HepG2 (cell line): ENCODE data around the gene ACADVL. TPM values are rescaled to one million over a fixed set of nuclear protein-coding genes. Genes with fewer than 3 reads are reported as not detected.

ENCODE experiments used
- DNMT3B ChIP-seq: conservative IDR thresholded peaks from 2 replicates; pipeline ENCODE4 v1.6.1; 2016; ENCODE audit warnings: missing biosample characterization, control low read depth
- DR1 ChIP-seq: sonication (generic); formaldehyde crosslinking; IDR thresholded peaks from 2 replicates; pipeline ENCODE4 v1.8.0; 2021; ENCODE audit warnings: mild to moderate bottlenecking, missing genetic modification reagents, inconsistent platforms
- FOXJ3 ChIP-seq: sonication (generic); formaldehyde crosslinking; IDR thresholded peaks from 2 replicates; pipeline ENCODE4 v1.4.0; 2020; ENCODE audit warnings: missing genetic modification reagents, mild to moderate bottlenecking, borderline replicate concordance
- FOXK2 ChIP-seq: fragments of 450-650 bp; IDR thresholded peaks from 2 replicates; pipeline ENCODE4 v1.6.1; 2016
- FOXO1 ChIP-seq: sonication (generic); formaldehyde crosslinking; IDR thresholded peaks from 2 replicates; pipeline ENCODE4 v1.4.0; 2020; ENCODE audit warnings: missing genetic modification reagents
- GPN1 ChIP-seq: sonication (generic); formaldehyde crosslinking; IDR thresholded peaks from 2 replicates; pipeline ENCODE4 v1.5.1; 2020; ENCODE audit warnings: missing genetic modification reagents, borderline replicate concordance
- KDM3A ChIP-seq: IDR thresholded peaks from 2 replicates; pipeline ENCODE4 v1.6.1; 2018; ENCODE audit warnings: low read depth, missing compliant biosample characterization
- KDM5A ChIP-seq: fragments of 200-600 bp; sonication (generic); IDR thresholded peaks from 2 replicates; pipeline ENCODE4 v1.7.0; 2018; ENCODE audit warnings: antibody characterized with exemption, mild to moderate bottlenecking, low read length, borderline replicate concordance
- KLF6 ChIP-seq: IDR thresholded peaks from 2 replicates; pipeline ENCODE4 v1.8.0; 2016; ENCODE audit warnings: missing biosample characterization, missing genetic modification reagents
- MAFF ChIP-seq: IDR thresholded peaks from 2 replicates; pipeline ENCODE4 v1.6.1; 2011; ENCODE audit warnings: low read depth, low read length, improper control_type of control experiment
- MXD4 ChIP-seq: IDR thresholded peaks from 2 replicates; pipeline ENCODE4 v1.6.1; 2016; ENCODE audit warnings: mild to moderate bottlenecking, missing biosample characterization, missing genetic modification reagents
- PCBP2 ChIP-seq: fragments of 200-400 bp; formaldehyde crosslinking; optimal IDR thresholded peaks from 2 replicates; pipeline ENCODE3; 2018; ENCODE audit warnings: low read length, low read depth; ENCODE audit not compliant: poor library complexity, severe bottlenecking
- RARA ChIP-seq: IDR thresholded peaks from 2 replicates; pipeline ENCODE4 v1.6.1; 2016; ENCODE audit warnings: missing genetic modification reagents, missing compliant biosample characterization
- SPEN ChIP-seq: sonication (generic); formaldehyde crosslinking; IDR thresholded peaks from 2 replicates; pipeline ENCODE4 v1.5.1; 2020; ENCODE audit warnings: low read depth, mild to moderate bottlenecking, missing genetic modification reagents
- TAF15 ChIP-seq: fragments of 200-400 bp; formaldehyde crosslinking; IDR thresholded peaks from one replicate; pipeline ENCODE4 v1.6.1; 2018; ENCODE audit warnings: mild to moderate bottlenecking, low read depth, low read length; ENCODE audit not compliant: poor library complexity, severe bottlenecking
- TEAD3 ChIP-seq: optimal IDR thresholded peaks from 2 replicates; pipeline ENCODE3; 2016; ENCODE audit warnings: borderline replicate concordance
- ZC3H13 ChIP-seq: sonication (generic); formaldehyde crosslinking; IDR thresholded peaks from 2 replicates; pipeline ENCODE4 v1.8.1; 2023; ENCODE audit warnings: mild to moderate bottlenecking, missing genetic modification reagents, moderate library complexity
- ZNF605 ChIP-seq: sonication (generic); formaldehyde crosslinking; IDR thresholded peaks from 2 replicates; pipeline ENCODE4 v1.8.0; 2022; ENCODE audit warnings: mild to moderate bottlenecking, missing genetic modification reagents
- ZNF737 ChIP-seq: sonication (generic); formaldehyde crosslinking; IDR thresholded peaks from 2 replicates; pipeline ENCODE4 v1.5.0; 2020; ENCODE audit warnings: missing genetic modification reagents, mild to moderate bottlenecking, borderline replicate concordance
- ZNF747 ChIP-seq: sonication (generic); formaldehyde crosslinking; IDR thresholded peaks from 2 replicates; pipeline ENCODE4 v1.8.1; 2023; ENCODE audit warnings: missing genetic modification reagents, mild to moderate bottlenecking, borderline replicate concordance
- ZNF768 ChIP-seq: sonication (generic); formaldehyde crosslinking; IDR thresholded peaks from 2 replicates; pipeline ENCODE4 v1.4.0; 2020; ENCODE audit warnings: missing genetic modification reagents
- ZNF883 ChIP-seq: sonication (generic); formaldehyde crosslinking; IDR thresholded peaks from 2 replicates; pipeline ENCODE4 v1.5.1; 2020; ENCODE audit warnings: mild to moderate bottlenecking, missing genetic modification reagents; ENCODE audit errors: not compliant biosample characterization
- polyA plus RNA-seq, 8 experiments: library from polyadenylated mRNA; depleted of rRNA in 3 of 8; stranded (reverse) in 7 of 8; unstranded in 1 of 8; fragments of >200 nt; fragmentation: Illumina TruSeq in 4 of 8; extraction: Trizol in 4 of 8; gene quantifications; 2 replicates each; pipeline versions ENCODE4 v1.2.1 to v1.2.3, GENCODE V29; 2011 to 2016; ENCODE audit warnings: low read depth in 4 of 8, missing spikeins in 1 of 8, mixed read lengths in 1 of 8; ENCODE audit not compliant: insufficient read depth in 1 of 8
- total RNA-seq, 5 experiments: library from RNA; depleted of rRNA; stranded (reverse); fragments of >200 nt; fragmentation: Illumina TruSeq; extraction: Trizol; gene quantifications; 2 replicates each; pipeline ENCODE4 v1.2.3, GENCODE V29; 2016; ENCODE audit warnings: low read depth in 1 of 5
- TF ChIP-seq, protein P1 (sequence below): sonication (generic); formaldehyde crosslinking; IDR thresholded peaks from 2 replicates; pipeline ENCODE4 v1.4.0; 2020; ENCODE audit warnings: missing genetic modification reagents
- TF ChIP-seq, protein P2 (sequence below): sonication (generic); formaldehyde crosslinking; conservative IDR thresholded peaks from 2 replicates; pipeline ENCODE4 v1.5.0; 2020; ENCODE audit warnings: missing genetic modification reagents
- TF ChIP-seq, protein P3 (sequence below): IDR thresholded peaks from 2 replicates; pipeline ENCODE4 v1.6.1; 2012; ENCODE audit warnings: inconsistent platforms

Gene ACADVL
- total and polyA plus RNA-seq, 2 of the 13 experiments (the other 11 are each of a cell fraction or from before 2014, with no cell fraction given): 219 to 412 TPM

DNA sequence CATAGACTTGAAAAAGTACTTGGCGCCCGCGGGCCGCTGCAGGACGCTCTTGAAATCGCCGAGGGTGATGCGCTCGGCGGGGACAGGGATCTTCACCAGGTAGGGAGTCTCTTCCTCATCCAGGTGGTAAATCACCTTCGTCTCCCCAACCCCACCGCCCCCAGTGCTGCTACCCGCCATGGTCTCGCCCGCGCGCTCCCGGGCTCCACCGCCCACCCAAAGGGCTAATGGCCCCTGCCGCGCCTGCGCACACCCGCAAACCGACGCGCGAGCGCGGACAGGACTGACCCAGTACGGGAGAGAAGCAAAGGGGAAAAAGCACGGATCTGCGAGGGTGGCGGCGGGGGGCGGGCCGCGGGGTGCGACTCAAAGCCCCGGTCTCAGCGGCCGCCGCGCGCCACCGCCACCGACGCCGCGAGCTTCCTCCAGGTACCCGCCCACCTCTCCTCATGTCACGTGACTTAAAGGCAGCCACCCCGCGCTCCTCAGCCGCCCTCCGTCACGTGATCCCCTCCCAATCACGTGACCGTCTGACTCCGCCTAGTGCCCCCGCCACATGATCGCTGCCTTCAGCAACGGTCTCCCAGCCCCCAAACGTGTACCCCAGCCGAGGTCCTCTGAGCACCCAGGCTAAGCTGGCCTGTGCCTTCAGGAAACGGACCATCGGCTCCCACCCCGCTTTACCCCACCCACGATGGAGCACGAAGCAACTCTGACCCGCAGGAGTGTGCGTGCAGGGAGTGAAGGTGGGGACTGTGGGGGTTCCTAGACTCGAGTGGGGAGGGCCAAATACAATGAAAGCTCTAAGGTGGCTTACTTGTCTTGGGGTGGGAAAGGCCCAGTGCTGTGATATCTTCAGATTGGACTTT, 14.6 kb downstream of the ACADVL start, which contains the start of gene DVL2 (continued):
- TF ChIP-seq FOXK2 (peak; percentile 18; the same call in 1 of the 2 replicates), PCBP2 (peak; percentile 38), ZNF737 (CRISPR knock-in tag) (no peak), ZNF605 (0 out of 2 replicates have a peak, but pooled peaks have one; percentile 46), FOXJ3 (CRISPR knock-in tag) (0 out of 2 replicates have a peak, but pooled peaks have one; percentile 24), ZNF768 (CRISPR knock-in tag) (peak; percentile 57; the same call in 1 of the 2 replicates), KDM3A (CRISPR knock-in tag) (peak; percentile 43; the same call in 1 of the 2 replicates), KLF6 (0 out of 2 replicates have a peak, but pooled peaks have one; percentile 44), GPN1 (CRISPR knock-in tag) (no peak; the same call in 1 of the 2 replicates), ZNF883 (CRISPR knock-in tag) (peak; percentile 93), KDM5A (peak; percentile 96), RARA (CRISPR knock-in tag) (0 out of 2 replicates have a peak, but pooled peaks have one; percentile 32), DR1 (CRISPR knock-in tag) (peak; percentile 52; the same call in 1 of the 2 replicates), TEAD3 (CRISPR knock-in tag) (peak; percentile 65), ZC3H13 (CRISPR knock-in tag) (peak; percentile 100), SPEN (CRISPR knock-in tag) (peak; percentile 95), DNMT3B (CRISPR knock-in tag) (0 out of 2 replicates have a peak, but pooled peaks have one; percentile 44), MAFF (no peak), ZNF747 (CRISPR knock-in tag) (peak; percentile 95; the same call in 1 of the 2 replicates), MXD4 (peak; percentile 92), TAF15 (peak; percentile 84), FOXO1 (peak; percentile 70)
- TF ChIP-seq, protein P1, sequence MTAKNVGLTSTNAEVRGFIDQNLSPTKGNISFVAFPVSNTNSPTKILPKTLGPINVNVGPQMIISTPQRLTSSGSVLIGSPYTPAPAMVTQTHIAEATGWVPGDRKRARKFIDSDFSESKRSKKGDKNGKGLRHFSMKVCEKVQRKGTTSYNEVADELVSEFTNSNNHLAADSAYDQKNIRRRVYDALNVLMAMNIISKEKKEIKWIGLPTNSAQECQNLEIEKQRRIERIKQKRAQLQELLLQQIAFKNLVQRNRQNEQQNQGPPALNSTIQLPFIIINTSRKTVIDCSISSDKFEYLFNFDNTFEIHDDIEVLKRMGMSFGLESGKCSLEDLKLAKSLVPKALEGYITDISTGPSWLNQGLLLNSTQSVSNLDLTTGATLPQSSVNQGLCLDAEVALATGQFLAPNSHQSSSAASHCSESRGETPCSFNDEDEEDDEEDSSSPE (CRISPR knock-in tag): peak; percentile 89
- TF ChIP-seq, protein P2, sequence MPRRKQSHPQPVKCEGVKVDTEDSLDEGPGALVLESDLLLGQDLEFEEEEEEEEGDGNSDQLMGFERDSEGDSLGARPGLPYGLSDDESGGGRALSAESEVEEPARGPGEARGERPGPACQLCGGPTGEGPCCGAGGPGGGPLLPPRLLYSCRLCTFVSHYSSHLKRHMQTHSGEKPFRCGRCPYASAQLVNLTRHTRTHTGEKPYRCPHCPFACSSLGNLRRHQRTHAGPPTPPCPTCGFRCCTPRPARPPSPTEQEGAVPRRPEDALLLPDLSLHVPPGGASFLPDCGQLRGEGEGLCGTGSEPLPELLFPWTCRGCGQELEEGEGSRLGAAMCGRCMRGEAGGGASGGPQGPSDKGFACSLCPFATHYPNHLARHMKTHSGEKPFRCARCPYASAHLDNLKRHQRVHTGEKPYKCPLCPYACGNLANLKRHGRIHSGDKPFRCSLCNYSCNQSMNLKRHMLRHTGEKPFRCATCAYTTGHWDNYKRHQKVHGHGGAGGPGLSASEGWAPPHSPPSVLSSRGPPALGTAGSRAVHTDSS: peak; percentile 33; the same call in 1 of the 2 replicates
- TF ChIP-seq, protein P3, sequence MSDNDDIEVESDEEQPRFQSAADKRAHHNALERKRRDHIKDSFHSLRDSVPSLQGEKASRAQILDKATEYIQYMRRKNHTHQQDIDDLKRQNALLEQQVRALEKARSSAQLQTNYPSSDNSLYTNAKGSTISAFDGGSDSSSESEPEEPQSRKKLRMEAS: peak; percentile 96
